Kidney (tissue), 14 donors: ENCODE results near the gene PPIE. TPM values are rescaled to one million over a fixed set of nuclear protein-coding genes. Genes with fewer than 3 reads are reported as not detected.
"Not testable (repeated sequence)": the region's sequence is repeated elsewhere in the genome, so short reads cannot be mapped to it uniquely, and the experiment has no call there.

Experiments used
- DNase-seq, 5 donors: peaks; one replicate each; pipeline ENCODE4 v3.0.0-alpha.2; 2013 to 2020
- FAIRE-seq: peaks from 2 replicates; lab custom pipeline; 2012; peaks lifted over from hg19 to GRCh38; lab: Jason Lieb, UNC
- H3K27ac ChIP-seq, 2 donors: one replicate each; pipeline ENCODE4 v1.7.0; 2013; ENCODE audit warnings: low read depth in 2 of 2, low read length in 2 of 2, inconsistent platforms in 1 of 2
- H3K27me3 ChIP-seq: one replicate; pipeline ENCODE4 v1.7.1; 2013; ENCODE audit warnings: low read length, inconsistent platforms; ENCODE audit not compliant: control insufficient read depth, insufficient read depth
- H3K36me3 ChIP-seq, 3 donors: one replicate each; pipeline versions ENCODE4 v1.7.0 to v1.7.1; 2013; ENCODE audit warnings: low read length in 3 of 3, control low read depth in 1 of 3, inconsistent platforms in 1 of 3; ENCODE audit not compliant: insufficient read depth in 3 of 3, control insufficient read depth in 2 of 3
- H3K4me1 ChIP-seq, 3 donors: one replicate each; pipeline versions ENCODE4 v1.7.0 to v1.7.1; 2013; ENCODE audit warnings: low read length in 3 of 3, inconsistent platforms in 1 of 3, low read depth in 1 of 3; ENCODE audit not compliant: control insufficient read depth in 2 of 3, insufficient read depth in 2 of 3
- H3K4me3 ChIP-seq, 3 donors: one replicate each; pipeline versions ENCODE4 v1.7.0 to v1.8.1; 2013; ENCODE audit warnings: low read length in 3 of 3, control low read depth in 1 of 3, inconsistent platforms in 1 of 3
- H3K9ac ChIP-seq, 3 donors: one replicate each; pipeline versions ENCODE4 v1.7.0 to v1.7.1; 2013; ENCODE audit warnings: low read length in 3 of 3, control low read depth in 1 of 3, inconsistent platforms in 1 of 3
- H3K9me3 ChIP-seq, 3 donors: one replicate each; pipeline versions ENCODE4 v1.7.0 to v1.7.1; 2013; ENCODE audit warnings: low read length in 3 of 3, control low read depth in 1 of 3, inconsistent platforms in 1 of 3; ENCODE audit not compliant: control insufficient read depth in 2 of 3, insufficient read depth in 1 of 3
- intact Hi-C: fragments of 100-400 bp; cut with DNase I; formaldehyde crosslinking; loops from one replicate; pipeline ENCODE4 v1.11.1; 2022
- polyA plus RNA-seq: library from polyadenylated mRNA; stranded (reverse); fragments of 350-450 nt; fragmentation: Illumina TruSeq; extraction: RNeasy Lipid Tissue Mini Kit (QIAGEN cat#74804); gene quantifications from one replicate; pipeline ENCODE4 v1.2.3, GENCODE V29; 2014; ENCODE audit warnings: low read depth, low replicate concordance; ENCODE audit not compliant: insufficient read depth
- total RNA-seq: library from RNA; stranded (reverse); fragmentation: NEBNext Ultra II Directional; extraction: Animal tissue kit (Norgen Biotek cat#: 25700); gene quantifications from one replicate; pipeline ENCODE4 v1.2.1, GENCODE V29; 2021
- TF ChIP-seq, protein P1 (sequence below): IDR thresholded peaks from 3 replicates; pipeline ENCODE4 v1.5.1; 2012; ENCODE audit warnings: mild to moderate bottlenecking, moderate library complexity, borderline replicate concordance; ENCODE audit not compliant: insufficient read depth; ENCODE audit errors: extremely low read depth
- donor health status: control.
- donor health status: control.
- donor health status: control.
- donor health status: control.
- donor health status: control.
- donor health status: DM: yes; HTN: yes; CAD: no.
- donor health status: Normal renal cell carcinoma (clear cell type).

Gene PPIE
- total and polyA plus RNA-seq, 2 donors from 2014 or later, result 52.0 to 58.6 TPM

DNA sequence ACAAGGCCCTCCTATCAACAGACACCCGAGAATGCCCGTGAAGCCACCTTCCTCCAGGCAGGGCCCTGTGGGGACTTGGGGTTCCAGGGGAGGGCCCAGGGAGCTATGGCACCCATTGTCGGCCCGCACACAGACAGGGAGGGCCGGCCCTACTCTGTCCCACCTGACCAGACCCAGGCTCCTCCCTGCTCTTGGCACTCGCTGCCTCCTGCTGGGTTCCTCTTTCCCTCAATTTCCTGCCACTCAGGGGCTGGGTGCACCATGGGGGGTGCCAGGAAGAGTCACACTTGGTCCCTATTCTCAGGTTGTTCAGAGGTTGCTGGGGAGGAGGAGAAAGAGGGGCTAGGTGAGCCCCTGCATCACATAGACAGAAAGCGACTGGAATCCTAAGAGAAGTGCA, 40.5 kb downstream of the PPIE start:
- peak in 1 of 5 donors; percentile 53 for DNase-seq
- Histone ChIP-seq H3K9ac (no peak overlapping the region), H3K27me3 (no peaks in the 10 kb centered on the region), H3K9me3 (no peaks in the 10 kb centered on the region), H3K27ac (no peak overlapping the region), H3K4me1 (no peaks in the 10 kb centered on the region), H3K36me3 (no peaks in the 10 kb centered on the region), H3K4me3 (no peak overlapping the region)
- TF ChIP-seq, protein P1, sequence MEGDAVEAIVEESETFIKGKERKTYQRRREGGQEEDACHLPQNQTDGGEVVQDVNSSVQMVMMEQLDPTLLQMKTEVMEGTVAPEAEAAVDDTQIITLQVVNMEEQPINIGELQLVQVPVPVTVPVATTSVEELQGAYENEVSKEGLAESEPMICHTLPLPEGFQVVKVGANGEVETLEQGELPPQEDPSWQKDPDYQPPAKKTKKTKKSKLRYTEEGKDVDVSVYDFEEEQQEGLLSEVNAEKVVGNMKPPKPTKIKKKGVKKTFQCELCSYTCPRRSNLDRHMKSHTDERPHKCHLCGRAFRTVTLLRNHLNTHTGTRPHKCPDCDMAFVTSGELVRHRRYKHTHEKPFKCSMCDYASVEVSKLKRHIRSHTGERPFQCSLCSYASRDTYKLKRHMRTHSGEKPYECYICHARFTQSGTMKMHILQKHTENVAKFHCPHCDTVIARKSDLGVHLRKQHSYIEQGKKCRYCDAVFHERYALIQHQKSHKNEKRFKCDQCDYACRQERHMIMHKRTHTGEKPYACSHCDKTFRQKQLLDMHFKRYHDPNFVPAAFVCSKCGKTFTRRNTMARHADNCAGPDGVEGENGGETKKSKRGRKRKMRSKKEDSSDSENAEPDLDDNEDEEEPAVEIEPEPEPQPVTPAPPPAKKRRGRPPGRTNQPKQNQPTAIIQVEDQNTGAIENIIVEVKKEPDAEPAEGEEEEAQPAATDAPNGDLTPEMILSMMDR, result no peak
- FAIRE-seq, result no peak
- intact Hi-C loops, result no loop called here

DNA sequence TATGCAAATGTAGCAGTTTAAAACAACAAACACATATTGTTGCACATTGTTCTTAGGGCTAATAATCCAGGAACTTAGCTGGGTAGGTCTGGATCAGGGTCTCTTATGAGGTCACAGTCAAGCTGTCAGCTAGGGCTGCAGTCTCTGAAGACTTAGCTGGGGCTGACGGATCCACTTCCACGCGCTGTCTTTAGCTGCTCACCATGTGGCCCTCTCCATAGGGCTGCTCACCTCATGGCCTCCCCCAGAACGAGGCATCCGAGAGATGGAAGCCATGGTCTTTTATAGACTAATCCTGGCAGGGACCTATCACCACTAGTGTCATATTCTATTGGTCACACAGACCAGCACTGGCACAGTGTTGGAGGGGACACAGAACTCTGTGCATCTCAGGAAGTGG, 41.1 kb downstream of the PPIE start:
- DNase-seq (peak in 1 of 5 donors; percentile 39), FAIRE-seq (no peak)
- intact Hi-C loops, result no loop called here
- H3K4me1 ChIP-seq, result no peaks in the 10 kb centered on the region
- no peak overlapping the region for H3K9ac ChIP-seq
- H3K27ac ChIP-seq, result no peak overlapping the region
- TF ChIP-seq, protein P1, result no peak
- H3K4me3 ChIP-seq, result no peak overlapping the region
- no peaks in the 10 kb centered on the region for H3K9me3 ChIP-seq
- no peaks in the 10 kb centered on the region for H3K27me3 ChIP-seq
- no peaks in the 10 kb centered on the region for H3K36me3 ChIP-seq

DNA sequence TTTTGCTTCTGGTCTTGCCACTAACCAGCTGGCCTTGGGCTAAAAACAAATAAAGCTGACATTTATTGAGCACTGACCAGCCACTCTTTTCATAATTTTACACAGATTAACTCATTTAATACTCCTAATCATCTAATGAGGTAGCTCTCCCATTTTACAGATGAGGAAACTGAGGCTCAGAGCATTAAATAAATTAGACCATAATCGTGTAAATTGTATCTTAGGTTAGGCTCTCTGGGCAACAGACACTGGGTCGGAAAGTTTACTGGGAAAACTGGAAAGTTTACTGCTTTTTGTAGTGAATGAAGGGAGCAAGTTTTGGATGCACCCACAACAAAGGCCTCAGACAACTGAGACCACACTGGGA, 42.6 kb downstream of the PPIE start:
- DNase-seq (no peak), FAIRE-seq (no peak)
- H3K27ac ChIP-seq, result no peak overlapping the region
- intact Hi-C loops, result no loop called here
- H3K27me3 ChIP-seq, result no peaks in the 10 kb centered on the region
- no peaks in the 10 kb centered on the region for H3K9me3 ChIP-seq
- TF ChIP-seq, protein P1, result no peak
- no peaks in the 10 kb centered on the region for H3K36me3 ChIP-seq
- no peak overlapping the region for H3K4me3 ChIP-seq
- no peak overlapping the region for H3K9ac ChIP-seq
- H3K4me1 ChIP-seq, result no peaks in the 10 kb centered on the region

DNA sequence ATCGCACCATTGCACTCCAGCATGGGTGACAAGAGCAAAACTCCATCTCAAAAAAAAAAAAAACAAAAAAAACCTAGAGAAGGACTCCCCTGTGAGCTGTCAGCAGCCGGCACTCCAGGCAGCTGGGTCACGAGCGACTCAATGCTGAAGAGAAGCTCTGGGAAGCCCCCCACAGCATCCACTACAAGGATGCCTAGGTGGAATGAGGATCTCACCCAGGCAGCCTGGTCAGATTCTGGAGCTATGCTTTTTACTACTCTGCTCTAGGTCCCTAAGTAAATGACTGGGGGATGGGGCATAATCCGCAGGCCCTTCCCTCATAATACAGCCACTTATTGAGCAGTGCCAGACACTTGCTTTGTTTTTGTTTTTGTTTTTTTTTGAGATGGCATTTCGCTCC, 43.4 kb downstream of the PPIE start:
- no peaks in the 10 kb centered on the region for H3K36me3 ChIP-seq
- no peak overlapping the region for H3K9ac ChIP-seq
- DNase-seq, result peak in 1 of 5 donors; percentile 36
- intact Hi-C loops, result no loop called here
- H3K27me3 ChIP-seq, result peaks cover 2% of the 10 kb centered on the region
- H3K9me3 ChIP-seq, result no peaks in the 10 kb centered on the region
- H3K4me3 ChIP-seq, result no peak overlapping the region
- H3K4me1 ChIP-seq, result no peaks in the 10 kb centered on the region
- no peak overlapping the region for H3K27ac ChIP-seq
- TF ChIP-seq, protein P1, result no peak
- FAIRE-seq, result no peak

GRCh38 chr1:39782685-39783084, 44.0 kb downstream of the PPIE start:
- FAIRE-seq, H3K27ac ChIP-seq, H3K9ac ChIP-seq, H3K4me3 ChIP-seq, intact Hi-C loops, H3K36me3 ChIP-seq, H3K27me3 ChIP-seq, H3K4me1 ChIP-seq, H3K9me3 ChIP-seq: not testable (repeated sequence)
- DNase-seq, result peak in 1 of 5 donors; percentile 34
